ENCODE results near the gene FERMT1. TPM values are rescaled to one million over a fixed set of nuclear protein-coding genes. Genes with fewer than 3 reads are reported as not detected.

The FERMT1 gene
- total and polyA plus RNA-seq, 2 of the 13 experiments (the other 11 are each of a cell fraction or from before 2014, with no cell fraction given), result 15.8 to 29.5 TPM

- H3K9ac ChIP-seq (ENCODE audit: insufficient read depth, low read depth, low read length), result no peak overlapping the region
- no peaks in the 10 kb centered on the region for H3K27me3 ChIP-seq (ENCODE audit: control insufficient read depth in 1 of 2, insufficient read depth in 2 of 2, low read length in 2 of 2)
- H3K36me3 ChIP-seq (replicated peaks in 1 of 2; ENCODE audit: control insufficient read depth in 1 of 2, insufficient read depth in 2 of 2, low read length in 2 of 2), result peaks cover 22 to 46% of the 10 kb centered on the region in 2 experiments
- no TSS peak for BruUV-seq (replicated peaks)
- intact Hi-C loops (cut with micrococcal nuclease; ENCODE audit: unreplicated experiment), result no loop called here
- FAIRE-seq (no peak), DNase-seq (ENCODE audit: low spot score) (no peak), ATAC-seq (peak; percentile 11)
- no peaks in the 10 kb centered on the region for H3K9me3 ChIP-seq (ENCODE audit: low read length)
- H2AFZ ChIP-seq (ENCODE audit: low read length), result no peak overlapping the region
- no peak overlapping the region for H3K4me3 ChIP-seq (replicated peaks in 1 of 3; ENCODE audit: insufficient read depth in 1 of 3, low read depth in 2 of 3, low read length in 3 of 3)
- H3K4me2 ChIP-seq (ENCODE audit: low read depth, low read length), result no peak overlapping the region
- peaks cover 9% of the 10 kb centered on the region; the same call in 1 of the 2 replicates for H4K20me1 ChIP-seq (ENCODE audit: insufficient read depth, low read length)
- no peak overlapping the region for H3K27ac ChIP-seq (ENCODE audit: extremely low read length, insufficient read depth, low read length)
- no peak for TF ChIP-seq FOXK1 (CRISPR knock-in tag; IDR thresholded peaks at IDR 0.05; ENCODE audit: borderline replicate concordance, low read depth)
- no peak for TF ChIP-seq ZNF597 (CRISPR knock-in tag; IDR thresholded peaks at IDR 0.05)
- no peak for TF ChIP-seq HDAC2 (CRISPR knock-in tag; IDR thresholded peaks at IDR 0.05)
- 0 out of 2 replicates have a peak, but pooled peaks have one; percentile 54 for TF ChIP-seq ZNF891 (CRISPR knock-in tag; IDR thresholded peaks at IDR 0.05)
- TF ChIP-seq AGO2 (optimal IDR thresholded peaks at IDR 0.05; ENCODE audit: low read depth, low read length), result peak; percentile 99
- TF ChIP-seq ETV5 (CRISPR knock-in tag; IDR thresholded peaks at IDR 0.05; ENCODE audit: borderline replicate concordance), result no peak
- TF ChIP-seq PHF21A (CRISPR knock-in tag; IDR thresholded peaks at IDR 0.05), result no peak
- TF ChIP-seq, protein P1, sequence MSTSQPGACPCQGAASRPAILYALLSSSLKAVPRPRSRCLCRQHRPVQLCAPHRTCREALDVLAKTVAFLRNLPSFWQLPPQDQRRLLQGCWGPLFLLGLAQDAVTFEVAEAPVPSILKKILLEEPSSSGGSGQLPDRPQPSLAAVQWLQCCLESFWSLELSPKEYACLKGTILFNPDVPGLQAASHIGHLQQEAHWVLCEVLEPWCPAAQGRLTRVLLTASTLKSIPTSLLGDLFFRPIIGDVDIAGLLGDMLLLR (CRISPR knock-in tag; IDR thresholded peaks at IDR 0.05), result 0 out of 2 replicates have a peak, but pooled peaks have one; percentile 14
- peak; percentile 91 for TF ChIP-seq RBM22 (optimal IDR thresholded peaks at IDR 0.05; ENCODE audit: low read length)
- TF ChIP-seq ZNF768 (CRISPR knock-in tag; IDR thresholded peaks at IDR 0.05), result peak; percentile 35; the same call in 1 of the 2 replicates
- TF ChIP-seq, protein P2, sequence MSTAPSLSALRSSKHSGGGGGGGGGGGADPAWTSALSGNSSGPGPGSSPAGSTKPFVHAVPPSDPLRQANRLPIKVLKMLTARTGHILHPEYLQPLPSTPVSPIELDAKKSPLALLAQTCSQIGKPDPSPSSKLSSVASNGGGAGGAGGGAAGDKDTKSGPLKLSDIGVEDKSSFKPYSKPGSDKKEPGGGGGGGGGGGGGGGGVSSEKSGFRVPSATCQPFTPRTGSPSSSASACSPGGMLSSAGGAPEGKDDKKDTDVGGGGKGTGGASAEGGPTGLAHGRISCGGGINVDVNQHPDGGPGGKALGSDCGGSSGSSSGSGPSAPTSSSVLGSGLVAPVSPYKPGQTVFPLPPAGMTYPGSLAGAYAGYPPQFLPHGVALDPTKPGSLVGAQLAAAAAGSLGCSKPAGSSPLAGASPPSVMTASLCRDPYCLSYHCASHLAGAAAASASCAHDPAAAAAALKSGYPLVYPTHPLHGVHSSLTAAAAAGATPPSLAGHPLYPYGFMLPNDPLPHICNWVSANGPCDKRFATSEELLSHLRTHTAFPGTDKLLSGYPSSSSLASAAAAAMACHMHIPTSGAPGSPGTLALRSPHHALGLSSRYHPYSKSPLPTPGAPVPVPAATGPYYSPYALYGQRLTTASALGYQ (CRISPR knock-in tag; IDR thresholded peaks at IDR 0.05), result no peak
- CTCF ChIA-PET (ENCODE audit: low intra/inter-chr PET ratio, low total read pairs), result no interaction called here
- WGBS (ENCODE audit: low lambda C conversion rate), result 97% methylated on average over 26 of the region's 26 CpGs
- POLR2A ChIA-PET, result interaction anchor here (1.4 kb wide), 1 partner anchor 34 kb away, joined by 5 read pairs; no protein-coding TSS in a partner anchor
- H3K79me2 ChIP-seq (ENCODE audit: insufficient read depth, low read length), result no peaks in the 10 kb centered on the region
- H3K4me1 ChIP-seq (ENCODE audit: insufficient read depth, low read length), result no peaks in the 10 kb centered on the region
- in situ Hi-C loops (cut with HindIII; ENCODE audit: extremely low pct_ligation_motif_present, low pct_unique_long_range_greater_than_20kb), result no loop called here
Measured at GRCh38 chr20:6041808-6042265, 81.0 kb downstream of the FERMT1 start.
